SK-N-SH treated with all-trans-retinoic acid at 6 μM for 48 hours (cell line): ENCODE data around the gene GAREM2.

Experiments used
- PPARA ChIP-seq: fragments of 250-450 bp; sonication (Bioruptor Pico); IDR thresholded peaks from 2 replicates; pipeline ENCODE4 v1.5.0; 2020; ENCODE audit warnings: mild to moderate bottlenecking, borderline replicate concordance
- TF ChIP-seq, protein P1 (sequence below): fragments of 250-450 bp; sonication (Bioruptor Pico); IDR thresholded peaks from 2 replicates; pipeline ENCODE4 v1.8.0; 2020; ENCODE audit warnings: mild to moderate bottlenecking, moderate library complexity, borderline replicate concordance

DNA sequence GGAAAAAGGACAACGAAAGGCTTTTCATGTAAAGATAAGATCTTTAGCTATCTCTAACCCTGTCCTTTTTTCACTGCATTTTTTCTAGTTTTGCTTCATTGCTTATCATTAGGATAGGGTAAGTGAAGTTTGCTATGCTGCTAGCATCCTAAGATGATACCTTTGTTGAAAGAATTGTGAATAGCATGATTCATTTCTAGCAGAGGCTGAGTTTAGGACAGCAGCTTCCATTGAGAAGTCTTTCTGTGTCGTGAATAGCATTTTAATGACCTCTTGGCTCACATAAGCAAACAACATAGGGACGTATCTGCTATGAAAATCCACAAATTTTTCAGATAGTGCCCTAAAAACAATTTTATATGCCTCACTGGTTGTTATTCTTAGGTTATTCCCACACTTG lies 36.4 kb upstream of the GAREM2 start:
- no peak for TF ChIP-seq PPARA (CRISPR knock-in tag)
- TF ChIP-seq, protein P1, sequence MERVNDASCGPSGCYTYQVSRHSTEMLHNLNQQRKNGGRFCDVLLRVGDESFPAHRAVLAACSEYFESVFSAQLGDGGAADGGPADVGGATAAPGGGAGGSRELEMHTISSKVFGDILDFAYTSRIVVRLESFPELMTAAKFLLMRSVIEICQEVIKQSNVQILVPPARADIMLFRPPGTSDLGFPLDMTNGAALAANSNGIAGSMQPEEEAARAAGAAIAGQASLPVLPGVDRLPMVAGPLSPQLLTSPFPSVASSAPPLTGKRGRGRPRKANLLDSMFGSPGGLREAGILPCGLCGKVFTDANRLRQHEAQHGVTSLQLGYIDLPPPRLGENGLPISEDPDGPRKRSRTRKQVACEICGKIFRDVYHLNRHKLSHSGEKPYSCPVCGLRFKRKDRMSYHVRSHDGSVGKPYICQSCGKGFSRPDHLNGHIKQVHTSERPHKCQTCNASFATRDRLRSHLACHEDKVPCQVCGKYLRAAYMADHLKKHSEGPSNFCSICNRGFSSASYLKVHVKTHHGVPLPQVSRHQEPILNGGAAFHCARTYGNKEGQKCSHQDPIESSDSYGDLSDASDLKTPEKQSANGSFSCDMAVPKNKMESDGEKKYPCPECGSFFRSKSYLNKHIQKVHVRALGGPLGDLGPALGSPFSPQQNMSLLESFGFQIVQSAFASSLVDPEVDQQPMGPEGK, result no peak
